Islet precursor cell (in vitro differentiated cells): ENCODE data around the gene ACIN1.

Experiments used
- DNase-seq: peaks from one replicate; pipeline ENCODE4 v3.0.0-alpha.2; 2018

ACIN1 gene

DNA sequence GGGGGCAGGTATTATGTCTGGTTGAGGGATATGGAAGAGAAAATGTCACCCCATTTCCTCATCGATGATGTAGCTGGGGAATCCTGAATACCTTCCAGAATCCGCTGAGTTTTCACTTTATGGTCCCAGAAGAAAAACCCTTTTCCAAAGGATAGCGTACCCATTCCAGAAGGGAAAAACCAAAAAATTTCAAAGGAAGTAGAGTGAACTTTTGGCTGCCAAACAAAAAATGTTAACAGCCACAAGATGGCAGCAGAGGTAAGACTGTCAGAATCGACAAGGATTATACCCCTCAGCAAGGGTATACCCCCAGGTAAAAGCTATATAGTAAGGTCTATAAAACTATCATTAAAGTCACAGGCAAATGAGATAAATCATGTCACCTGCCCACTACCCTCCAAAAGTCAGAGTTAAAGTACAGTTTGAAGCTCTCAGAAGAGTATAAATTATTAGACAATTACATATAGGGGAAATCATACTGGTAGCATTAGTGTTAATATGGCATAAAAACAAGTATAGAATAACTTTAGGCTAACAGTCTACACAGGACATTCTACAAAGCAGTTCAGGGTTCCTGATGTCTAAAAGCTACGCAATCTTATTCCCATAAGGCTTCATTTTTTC is 18.0 kb downstream of the ACIN1 start:
- no peak for DNase-seq

DNA sequence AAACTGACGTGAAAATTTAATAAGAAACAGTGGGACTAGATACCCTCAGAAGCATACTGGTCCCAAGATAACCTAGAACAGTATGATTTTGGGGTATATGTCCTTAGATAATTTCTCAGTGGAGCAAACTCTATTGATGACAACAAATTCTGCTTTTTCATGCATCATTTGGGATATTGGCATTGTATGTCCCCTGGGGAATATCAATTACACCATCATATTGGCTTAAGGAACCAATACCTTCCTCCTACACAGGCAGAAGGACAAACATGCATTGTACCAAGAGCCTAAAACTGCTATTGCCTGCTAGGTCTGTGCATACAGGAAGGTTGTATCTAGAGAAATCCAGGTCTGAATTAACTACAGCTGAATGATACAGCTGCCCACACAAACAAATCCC is 20.0 kb downstream of the ACIN1 start:
- no peak for DNase-seq

DNA sequence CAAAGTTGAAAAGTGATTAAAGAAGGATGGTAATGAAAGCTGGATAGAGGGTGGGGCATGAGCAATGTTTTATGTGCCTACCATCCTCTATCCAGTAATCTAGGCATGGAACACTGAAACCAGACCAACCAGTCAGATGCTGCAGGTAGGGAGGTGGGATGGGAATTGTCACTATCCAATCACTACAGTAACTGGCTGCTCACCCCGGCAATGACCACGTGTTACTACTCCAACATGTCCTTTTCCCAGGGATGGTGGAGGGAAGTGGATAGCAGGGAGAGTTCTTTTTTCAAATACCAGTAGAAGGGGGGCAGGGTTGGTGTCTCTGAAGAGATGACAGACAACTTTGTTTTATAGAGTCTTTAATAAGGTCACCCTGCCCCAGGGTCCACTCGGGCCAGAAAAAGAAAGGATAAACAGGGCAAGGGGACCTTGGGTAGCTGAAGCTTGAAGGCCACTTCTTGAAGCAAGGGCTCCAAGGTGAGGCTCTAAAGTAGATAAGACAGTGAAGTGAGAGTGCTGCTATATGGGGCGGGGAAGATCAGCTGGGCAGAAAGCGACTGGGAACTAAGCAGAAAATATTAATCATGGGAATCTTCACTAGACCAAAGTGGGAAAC is 22.9 kb downstream of the ACIN1 start:
- DNase-seq = peak; percentile 87

DNA sequence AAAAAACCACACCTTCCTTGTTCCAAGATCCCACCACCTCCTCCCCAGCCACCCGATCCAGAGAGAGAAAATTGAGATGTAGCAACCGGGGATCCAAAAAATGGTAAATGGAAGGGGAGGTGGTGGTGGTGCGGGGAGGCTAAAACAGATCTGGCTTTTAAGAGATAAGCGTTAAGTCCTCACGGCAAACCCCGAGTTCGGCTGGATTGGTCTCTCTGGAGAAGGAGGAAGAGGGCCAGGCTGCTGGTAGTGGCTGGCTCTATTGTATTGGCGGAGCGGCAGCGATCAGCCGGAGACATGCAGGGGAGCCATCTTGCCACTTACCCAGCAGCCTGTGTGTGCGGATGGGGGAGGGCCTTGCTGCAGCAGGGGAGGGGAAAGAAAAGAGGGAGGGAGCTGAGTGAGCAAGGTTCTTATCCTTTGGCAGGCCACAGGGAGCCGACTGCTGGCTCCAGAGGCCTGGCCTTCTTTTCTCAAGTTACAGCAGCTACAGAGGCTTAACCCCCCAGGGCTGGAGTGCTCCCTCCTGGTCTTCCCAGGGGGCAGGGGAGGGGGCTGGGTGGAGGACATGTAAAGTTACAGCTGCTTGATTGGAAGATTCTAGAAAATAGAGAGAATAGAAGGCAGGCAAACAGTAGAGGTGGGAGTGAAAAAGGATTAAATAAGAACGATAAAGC is 23.6 kb downstream of the ACIN1 start:
- peak; percentile 97 for DNase-seq

DNA sequence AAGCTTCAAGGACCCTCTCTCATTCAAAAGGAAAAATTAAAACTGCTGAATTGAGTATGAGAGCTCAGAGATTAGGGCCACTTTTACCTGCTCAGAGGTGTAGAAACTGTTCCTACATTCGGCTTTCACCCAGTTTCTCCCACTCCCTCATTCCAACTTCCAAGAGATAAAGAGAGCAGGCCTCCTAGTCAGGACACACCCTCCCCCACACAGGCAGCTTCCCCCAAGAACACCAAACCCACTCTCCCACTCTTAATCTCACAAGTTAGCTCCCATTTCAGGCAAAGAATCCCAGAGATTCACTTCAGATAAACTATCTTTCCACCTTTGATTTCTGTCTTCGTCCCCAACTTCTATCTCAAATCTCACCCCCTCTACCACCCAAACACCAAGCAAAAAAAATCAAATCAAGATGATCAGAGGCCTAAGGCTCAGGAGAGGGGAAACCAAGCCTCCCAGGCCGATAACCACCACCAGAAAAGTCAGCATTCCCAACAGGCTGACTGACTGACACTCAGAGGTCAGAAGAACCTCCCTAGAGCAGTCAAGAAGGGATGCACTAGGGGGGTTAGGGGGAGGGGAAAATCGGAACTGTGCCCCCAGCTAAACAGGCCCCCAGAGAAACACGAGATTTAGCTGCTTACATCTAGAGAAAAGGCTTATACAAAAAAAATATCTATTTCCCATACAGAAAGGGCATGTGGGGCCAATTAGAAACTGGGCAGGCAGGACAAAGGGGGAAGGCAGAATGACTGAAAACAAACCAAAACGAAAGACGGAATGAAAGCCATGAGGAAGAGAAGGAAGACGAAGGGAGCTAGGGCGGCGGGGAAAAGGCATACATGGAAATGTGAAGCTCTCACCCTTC is 24.4 kb downstream of the ACIN1 start:
- DNase-seq = no peak

DNA sequence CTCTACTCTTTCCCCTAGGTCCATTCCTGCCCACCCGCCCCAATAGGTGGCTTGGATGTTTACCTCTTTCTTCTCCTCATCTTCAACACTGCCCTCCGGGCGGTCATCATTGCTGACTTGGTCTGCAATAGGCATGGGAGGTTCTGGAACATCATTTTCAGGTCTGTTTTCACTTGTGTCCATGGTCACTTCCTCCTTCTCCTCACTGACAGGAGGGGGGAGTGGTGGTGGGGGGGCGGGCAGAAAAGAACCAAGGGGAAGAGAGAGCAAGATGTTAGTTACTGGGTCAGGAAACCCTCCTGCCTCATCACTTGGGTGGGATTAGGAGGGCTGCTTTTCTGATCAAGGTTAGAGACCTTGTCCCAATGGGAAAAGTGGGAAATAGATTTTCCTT is 25.5 kb downstream of the ACIN1 start:
- no peak for DNase-seq

DNA sequence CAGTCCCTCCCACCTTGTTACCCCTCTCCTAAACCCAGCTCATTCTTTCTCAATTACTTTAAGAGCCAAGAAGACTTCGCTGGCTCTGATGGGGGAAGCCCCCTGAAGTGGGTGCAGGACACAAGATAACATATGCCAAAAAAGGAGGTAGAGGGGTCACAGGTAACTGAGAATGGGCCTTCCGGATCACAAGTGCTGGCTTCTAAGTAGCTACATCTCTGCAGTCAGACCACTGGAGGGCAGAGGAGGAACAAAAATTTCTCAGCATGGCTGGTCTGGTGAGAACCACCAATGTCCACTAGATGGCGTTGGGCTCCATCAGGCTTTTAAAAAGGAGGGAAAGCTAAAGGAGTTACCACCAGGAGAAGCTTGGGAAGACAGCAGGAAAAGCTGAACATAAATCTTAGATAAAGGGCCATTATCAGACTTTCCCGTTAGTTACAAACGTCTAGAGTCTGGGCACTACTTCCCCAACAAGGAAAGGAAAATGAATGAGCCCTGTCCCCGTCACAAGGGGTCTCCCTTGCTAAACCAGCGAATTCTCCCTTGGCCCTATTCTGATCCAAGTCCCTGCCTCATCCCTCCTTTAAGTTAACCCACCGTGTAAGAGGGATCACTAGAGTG is 26.0 kb downstream of the ACIN1 start:
- peak; percentile 96 for DNase-seq

DNA sequence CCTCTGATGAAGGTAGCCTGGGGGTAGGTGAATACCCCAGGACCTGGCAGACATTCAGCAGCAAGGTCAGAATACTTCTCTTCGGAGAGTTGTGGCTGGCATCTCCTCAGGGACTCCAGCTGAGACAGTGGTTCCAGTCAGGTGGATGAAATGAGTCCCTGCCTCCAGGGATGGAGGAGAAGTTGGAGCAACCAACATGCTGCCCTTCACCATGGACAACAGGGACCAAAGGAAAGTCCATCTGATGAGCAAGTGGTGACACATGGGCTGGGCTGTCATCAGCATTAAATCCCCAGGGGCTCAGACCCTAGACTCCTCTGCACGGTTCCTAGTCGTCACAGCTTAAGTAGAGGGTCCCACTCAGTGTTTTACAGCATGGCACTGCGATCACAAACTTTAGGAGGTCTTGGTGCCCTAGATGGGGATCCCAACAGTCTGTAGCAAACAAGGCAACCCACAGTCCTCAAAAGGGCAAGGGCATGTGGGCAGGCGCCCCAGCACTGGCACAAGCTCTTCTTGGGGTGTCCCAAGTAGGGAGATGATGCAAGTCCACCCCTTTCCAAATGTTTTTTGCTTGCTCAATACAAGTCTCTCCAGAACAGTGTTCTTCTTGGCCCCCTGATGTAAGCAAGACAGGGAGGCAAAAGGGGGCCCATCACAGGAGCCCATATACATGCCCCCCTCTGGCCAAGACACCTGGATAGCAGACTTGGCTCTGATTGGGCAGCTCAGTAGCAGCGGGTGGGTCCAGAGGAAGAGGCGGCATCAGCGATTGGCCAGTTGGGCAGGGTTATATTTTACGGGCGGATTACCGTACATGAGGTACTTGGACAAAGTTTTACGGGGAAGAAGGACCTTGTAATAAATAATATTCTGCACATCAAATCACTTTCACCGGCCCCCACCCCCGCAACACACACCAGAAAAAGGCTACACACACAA is 26.8 kb downstream of the ACIN1 start:
- DNase-seq = no peak

DNA sequence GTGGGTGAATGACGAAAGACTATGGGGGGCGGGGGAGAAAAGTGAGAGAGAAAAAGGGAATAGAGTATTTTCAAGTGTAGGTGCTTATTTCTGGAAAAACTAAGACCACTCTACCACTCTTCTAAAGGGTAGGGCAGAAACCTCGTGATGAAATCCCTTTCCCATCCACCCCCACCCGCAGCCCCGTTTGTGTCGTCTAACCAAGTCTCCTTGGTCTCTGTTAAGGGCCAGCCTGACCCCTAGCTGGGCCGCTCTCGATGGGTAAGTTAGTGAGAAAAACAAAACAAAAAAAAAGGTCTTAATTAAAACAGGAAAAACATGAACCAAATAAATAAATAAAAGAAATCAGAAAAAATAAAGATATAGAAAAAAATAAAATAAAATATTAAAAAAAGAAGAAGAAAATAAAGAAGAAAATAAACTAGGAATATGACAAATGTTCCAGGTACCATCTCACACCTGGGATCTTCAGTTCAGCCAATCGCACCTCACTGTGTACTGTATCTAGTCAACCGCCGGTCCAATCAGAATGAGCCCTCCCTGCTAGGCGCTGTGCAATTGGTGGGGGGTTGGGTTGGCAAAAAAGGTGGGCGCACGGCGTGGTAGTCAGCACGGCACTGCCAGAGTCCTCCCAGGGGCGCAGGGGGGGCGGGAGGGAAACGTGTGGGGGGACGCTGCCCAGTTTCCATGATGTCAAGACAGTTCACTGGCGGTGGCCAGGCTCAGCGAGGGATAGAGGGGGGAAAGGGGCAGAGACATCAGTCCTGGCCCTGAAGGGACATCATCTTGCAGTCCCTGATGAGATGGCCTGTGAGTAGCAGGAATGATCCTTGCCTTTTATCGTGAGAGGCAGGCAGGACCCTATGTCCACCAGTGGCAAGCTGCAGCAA is 27.8 kb downstream of the ACIN1 start:
- no peak for DNase-seq

DNA sequence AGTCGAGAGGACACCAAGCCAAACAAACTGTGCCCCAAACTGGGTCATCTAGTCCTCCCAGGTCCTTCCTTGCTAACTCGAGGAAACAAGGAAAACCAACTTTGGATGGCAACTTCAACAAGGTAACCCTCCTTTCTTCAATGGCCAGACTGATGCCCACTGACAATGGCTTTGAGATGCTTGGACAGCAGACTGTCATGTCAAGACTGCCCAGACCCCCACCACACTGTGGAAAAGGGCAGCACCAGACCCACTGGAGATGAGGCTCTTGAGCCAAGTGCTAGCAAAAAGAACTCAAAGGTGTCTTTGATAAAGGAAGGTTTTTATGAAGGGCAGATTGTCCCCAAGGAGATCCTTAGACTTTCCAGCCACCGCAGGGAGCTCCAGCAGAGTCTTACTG is 28.6 kb downstream of the ACIN1 start:
- DNase-seq = no peak

DNA sequence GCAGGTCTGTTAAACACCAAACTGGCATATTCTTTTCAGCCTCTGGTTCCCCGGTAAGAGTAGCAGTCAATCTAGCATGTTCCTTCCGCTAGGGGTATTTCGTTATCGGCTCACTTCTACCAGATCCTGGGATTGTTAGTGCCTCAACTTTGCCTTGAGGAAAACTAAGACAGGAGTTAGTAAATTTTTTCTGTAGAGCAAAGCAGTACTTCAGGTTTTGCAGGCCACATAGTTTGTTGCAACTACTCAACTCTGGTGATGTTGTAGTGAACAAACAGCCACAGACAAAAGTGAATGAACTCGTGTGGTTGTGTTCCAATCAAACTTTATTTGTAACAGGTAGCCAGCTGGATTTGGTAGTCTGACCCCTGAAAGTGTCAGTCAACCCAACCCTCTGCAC is 31.3 kb downstream of the ACIN1 start:
- DNase-seq = peak; percentile 47

DNA sequence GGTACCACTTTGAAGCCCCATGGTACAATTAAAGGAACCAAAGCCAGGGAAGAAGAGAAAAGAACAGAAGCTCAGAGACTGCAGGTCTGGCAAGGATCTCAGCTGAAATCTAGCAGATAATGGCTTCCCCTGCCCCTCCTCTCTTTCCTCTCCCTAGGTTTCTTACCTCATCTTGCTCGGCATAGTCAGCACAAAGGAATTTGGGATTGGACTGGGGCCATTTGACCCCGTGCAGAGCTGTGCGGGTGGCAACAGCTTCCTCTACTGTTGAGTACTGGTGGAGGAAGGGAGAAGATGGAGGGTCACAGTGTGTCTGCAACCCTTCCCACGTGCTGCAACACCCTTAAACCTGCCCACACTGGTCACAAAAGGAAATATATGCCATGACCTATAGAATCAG is 32.9 kb downstream of the ACIN1 start:
- peak; percentile 97 for DNase-seq

DNA sequence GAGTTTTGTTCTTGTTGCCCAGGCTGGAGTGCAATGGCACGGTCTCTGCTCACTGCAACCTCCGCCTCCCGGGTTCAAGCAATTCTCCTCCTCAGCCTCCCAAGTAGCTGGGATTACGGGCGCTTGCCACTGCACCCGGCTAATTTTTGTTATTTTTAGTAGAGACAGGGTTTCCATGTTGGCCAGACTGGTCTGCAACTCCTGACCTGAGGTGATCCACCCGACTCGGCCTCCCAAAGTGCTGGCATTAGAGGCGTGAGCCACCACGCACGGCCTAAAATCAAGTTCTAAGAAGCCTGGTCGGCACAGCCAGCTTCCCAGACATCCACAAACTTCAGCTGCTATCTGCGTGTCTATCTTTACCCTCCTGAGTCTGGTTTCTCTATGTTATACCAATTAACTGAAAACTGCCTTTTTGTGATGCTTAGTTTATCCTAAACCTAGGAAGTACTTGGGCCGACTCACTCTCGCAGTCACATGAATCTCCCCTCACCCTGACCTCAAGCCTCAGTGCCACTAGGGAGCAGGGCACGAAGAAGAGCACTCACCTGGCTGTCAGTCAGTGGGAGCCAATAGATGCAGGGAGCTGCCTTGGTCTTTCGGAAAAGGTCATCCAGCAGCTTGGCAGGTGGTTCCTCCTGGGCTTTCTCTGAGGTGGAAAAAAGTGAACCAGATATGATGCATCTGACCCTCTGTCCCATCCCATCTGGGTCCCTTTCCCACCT is 34.2 kb downstream of the ACIN1 start:
- DNase-seq = no peak

DNA sequence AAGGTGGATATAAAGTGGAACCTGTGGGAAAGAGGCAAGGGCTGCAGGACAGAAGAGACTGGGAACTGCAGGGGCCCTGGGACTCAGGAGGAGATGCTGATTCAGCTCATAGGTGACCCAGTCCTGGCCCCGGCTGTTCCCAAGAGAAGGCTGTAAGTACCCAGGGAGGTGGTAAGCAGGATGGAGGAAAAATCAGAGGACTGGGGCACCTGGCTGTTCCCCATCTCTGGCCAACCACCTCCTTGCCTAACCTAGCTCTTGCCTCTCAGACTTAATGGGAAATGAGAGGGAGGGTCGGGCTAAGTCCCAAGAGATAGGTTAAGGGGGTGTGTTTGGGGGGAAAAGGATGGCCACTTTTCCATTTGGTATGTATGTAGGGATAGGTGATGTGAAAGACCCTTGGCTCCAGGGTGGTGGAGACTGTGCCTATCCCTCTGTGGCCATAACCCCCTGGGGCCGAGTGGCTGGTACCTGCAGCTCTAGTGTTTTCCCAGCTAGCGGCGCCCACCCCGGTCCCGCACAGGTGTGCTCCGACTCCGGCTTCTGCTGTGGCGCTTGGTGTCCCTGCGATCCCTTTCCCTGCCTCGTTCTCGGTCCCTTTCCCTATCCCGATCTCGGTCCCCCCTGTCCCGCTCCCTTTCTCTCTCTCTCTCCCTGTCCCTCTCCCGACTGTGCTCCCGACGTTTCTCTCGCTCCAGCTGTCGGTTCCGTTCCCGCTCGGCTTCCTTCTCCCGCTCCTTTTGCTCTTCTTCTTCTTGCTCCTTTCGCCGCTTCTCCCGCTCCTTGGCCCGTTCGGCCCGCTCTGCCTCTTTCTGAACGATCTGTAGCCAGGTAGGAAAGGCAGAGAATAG is 36.1 kb downstream of the ACIN1 start:
- DNase-seq = no peak

DNA sequence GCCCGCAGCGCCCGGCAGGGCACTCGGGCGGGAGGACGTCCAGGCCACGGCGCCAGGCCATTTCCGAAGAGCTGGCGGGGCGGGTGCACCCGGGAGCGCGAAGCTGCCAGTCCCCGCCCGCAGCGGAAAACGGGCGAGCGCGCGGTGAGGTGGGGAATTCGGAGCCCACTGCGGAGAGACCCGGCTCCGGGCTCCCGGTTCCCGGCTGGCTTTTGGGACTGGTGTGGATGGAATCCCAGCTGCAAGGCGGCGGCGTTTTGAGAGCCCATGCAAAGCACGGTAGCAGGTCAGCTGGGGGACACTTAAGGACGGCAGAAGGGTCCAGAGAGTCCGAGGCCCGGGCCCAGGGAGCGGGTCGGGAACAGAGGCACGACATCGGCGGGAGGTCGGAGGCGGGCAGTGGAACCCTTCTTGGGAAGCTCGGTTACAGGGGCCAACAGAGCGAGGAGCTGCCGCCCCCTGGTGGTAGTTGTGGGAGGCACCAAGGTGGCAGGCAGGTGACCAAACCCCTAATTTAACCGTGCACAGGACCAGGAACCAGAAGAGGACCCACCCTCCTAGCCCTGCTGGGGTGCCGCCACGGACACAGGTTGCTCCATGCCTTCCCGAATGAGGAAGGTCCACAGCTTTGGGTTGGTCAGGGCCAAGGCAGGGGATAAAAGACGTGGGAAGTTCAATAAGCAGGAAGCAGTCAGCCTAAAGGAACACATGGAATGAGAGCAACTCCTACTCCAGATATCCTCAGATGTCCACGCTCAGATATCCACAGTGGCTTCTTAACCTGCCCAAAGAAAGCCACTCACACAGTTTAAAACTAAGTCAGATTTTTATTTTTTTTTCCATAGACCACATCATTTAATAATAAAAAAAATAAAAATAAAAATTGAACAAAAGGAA is 36.9 kb downstream of the ACIN1 start:
- DNase-seq = peak; percentile 95

DNA sequence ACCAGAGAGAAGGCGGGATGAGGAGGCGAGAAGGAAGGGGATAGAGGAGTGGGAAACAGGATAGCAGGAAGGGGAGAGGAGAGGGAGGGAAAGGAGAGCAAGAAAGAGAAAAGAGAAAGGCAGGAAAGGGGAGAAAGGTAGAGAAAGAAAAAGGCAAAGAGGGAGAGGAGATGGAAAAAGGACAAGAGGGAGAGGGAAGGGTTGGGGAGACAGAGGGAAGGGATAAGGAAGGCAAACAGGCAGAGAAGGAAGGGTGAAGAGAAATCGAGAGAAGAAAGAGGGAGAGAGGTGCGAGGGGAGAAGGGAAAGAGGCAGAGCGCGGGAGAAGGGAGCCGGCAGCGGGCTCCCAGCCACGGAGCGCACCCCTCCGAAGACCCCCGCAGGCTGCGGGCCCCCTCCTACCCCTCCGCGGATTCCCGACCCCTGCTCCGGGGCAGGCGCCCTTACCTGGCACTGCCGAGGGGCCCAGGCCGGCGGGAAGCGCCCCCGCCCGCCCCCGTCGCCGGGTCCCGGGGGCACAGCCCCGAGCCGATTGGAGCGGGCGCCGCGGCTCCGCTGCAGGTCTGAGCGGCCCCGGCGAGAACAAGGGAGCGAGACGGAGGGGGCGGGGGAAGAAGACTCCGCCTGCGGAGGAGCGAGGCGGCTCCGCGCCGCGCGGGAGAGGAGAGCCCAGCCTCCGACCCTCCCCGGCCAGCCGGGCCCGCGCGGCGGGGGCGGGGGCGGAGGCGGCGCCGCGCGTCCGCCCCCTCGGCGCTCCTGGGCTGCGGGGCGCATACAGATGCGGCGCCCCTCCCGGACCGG is 37.8 kb downstream of the ACIN1 start, which contains the start of gene CDH24:
CDH24 (minus strand) TSS at position 565 of the 801 bp plus-strand sequence. CDS start 1,787 bp downstream, outside the sequence.
- DNase-seq = peak; percentile 88
